ENCODE results near the gene TMBIM4. TPM values are rescaled to one million over a fixed set of nuclear protein-coding genes. Genes with fewer than 3 reads are reported as not detected.
"Not testable (repeated sequence)": the region's sequence is repeated elsewhere in the genome, so short reads cannot be mapped to it uniquely, and the experiment has no call there.

TMBIM4 gene
- total RNA-seq, 3 donors from 2014 or later, result 128 to 325 (median 218) TPM

DNA sequence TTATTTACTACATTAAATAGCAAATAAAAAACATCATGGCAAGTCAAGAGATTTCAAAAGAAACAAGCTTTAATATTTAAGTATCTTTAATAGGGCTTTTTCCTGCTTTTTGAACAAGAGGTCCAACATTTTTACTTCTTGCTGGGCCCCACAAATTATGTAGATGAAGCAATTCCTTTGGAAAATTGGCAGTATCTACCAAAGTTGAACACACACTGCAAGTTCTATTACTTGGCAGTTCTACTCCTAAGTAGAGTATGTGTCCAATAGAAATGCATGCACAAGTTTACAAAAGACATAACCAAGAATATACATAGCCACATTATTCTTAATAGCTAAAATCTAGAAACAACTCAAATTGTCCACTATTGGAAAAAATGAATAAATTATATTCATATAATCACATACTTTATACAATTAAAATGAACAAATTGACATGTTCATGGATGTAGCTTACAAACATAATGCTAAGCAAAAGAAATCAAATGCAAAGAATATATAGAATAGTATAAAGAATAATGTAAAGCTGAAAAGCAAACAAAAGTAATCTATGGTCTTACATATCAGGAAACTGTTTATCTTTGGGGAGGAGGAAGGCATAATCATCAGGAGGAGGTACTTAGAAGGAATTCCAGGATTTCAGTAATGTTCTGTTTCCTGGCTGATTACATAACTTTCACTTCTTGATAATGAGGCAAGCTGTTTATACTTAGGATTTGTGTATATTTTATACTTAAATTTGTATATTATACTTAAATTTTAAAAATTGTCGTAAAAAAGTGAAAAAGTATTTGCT lies 6.5 kb upstream of the TMBIM4 start:
- intact Hi-C loops (cut with DNase I; ENCODE audit: low total_unique reads), result no loop called here

DNA sequence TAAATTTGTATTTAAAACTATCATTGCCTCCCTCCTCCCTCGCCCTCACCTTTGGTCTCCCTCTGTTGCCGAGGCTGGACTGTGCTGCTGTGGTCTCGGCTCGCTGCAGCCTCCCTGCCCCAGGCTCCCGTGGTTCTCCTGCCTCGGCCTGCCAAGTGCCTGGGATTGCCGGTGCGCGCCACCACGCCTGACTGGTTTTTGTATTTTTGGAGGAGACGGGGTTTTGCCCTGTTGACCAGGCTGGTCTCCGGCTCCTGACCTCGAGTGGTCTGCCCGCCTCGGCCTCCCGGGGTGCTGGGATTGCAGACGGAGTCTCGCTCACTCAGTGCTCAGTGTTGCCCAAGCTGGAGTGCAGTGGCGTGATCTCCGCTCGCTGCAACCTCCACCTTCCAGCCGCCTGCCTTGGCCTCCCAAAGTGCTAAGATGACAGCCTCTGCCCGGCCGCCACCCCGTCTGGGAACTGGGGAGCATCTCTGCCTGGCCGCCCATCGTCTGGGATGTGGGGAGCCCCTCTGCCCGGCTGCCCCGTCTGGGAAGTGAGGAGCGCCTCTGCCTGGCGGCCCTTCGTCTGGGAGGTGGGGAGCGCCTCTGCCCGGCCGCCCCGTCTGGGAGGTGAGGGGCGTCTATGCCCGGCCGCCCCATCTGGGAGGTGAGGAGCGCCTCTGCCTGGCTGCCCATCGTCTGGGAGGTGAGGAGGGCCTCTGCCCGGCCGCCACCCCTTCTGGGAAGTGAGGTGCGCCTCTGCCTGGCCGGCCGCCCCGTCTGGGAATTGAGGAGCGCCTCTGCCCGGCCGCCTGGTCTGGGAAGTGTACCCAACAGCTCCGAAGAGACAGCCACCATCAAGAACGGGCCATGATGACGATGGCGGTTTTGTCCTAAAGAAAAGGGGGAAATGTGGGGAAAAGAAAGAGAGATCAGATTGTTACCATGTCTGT lies 4.9 kb upstream of the TMBIM4 start:
- H3K27ac ChIP-seq; H3K36me3 ChIP-seq; H3K27me3 ChIP-seq; intact Hi-C loops (cut with DNase I; ENCODE audit: low total_unique reads); H3K4me1 ChIP-seq; DNase-seq (ENCODE audit: low spot score in 2 of 2); H3K9me3 ChIP-seq; H3K4me3 ChIP-seq: not testable (repeated sequence)

More for the DNA sequence above, 6.5 kb upstream of the TMBIM4 start:
- Histone ChIP-seq H3K27ac (no peak overlapping the region), H3K27me3 (no peaks in the 10 kb centered on the region), H3K36me3 (no peaks in the 10 kb centered on the region), H3K4me1 (no peaks in the 10 kb centered on the region), H3K9me3 (no peaks in the 10 kb centered on the region), H3K4me3 (no peak overlapping the region)
- TF ChIP-seq POLR2A (IDR thresholded peaks at IDR 0.05), result no peak
- no peak for TF ChIP-seq POLR2AphosphoS5 (IDR thresholded peaks at IDR 0.05)
- TF ChIP-seq, protein P1, sequence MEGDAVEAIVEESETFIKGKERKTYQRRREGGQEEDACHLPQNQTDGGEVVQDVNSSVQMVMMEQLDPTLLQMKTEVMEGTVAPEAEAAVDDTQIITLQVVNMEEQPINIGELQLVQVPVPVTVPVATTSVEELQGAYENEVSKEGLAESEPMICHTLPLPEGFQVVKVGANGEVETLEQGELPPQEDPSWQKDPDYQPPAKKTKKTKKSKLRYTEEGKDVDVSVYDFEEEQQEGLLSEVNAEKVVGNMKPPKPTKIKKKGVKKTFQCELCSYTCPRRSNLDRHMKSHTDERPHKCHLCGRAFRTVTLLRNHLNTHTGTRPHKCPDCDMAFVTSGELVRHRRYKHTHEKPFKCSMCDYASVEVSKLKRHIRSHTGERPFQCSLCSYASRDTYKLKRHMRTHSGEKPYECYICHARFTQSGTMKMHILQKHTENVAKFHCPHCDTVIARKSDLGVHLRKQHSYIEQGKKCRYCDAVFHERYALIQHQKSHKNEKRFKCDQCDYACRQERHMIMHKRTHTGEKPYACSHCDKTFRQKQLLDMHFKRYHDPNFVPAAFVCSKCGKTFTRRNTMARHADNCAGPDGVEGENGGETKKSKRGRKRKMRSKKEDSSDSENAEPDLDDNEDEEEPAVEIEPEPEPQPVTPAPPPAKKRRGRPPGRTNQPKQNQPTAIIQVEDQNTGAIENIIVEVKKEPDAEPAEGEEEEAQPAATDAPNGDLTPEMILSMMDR (IDR thresholded peaks at IDR 0.05), result no peak
- DNase-seq (ENCODE audit: low spot score in 2 of 2), result no peak

DNA sequence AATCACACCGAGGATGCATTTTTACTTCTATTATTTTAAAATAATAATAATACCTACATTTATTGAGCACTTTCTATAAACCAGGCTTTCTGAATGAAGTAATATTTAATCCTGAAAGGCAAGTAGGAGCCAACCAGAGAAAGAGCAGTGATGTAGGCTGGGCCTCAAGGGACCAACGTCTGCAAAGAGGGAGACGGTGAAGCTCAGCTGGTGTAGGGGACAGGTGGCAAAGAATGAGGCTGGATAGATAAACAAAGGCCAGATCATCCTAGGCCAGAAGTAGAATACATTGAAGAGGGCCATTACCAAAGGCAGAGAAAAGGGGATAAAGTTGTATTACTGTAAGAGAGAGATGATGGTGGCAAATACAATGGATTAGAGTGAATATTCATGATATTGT lies 810 bp upstream of the TMBIM4 start:
- TF ChIP-seq, protein P1 (IDR thresholded peaks at IDR 0.05), result no peak
- TF ChIP-seq POLR2A (IDR thresholded peaks at IDR 0.05), result no peak
- no peak for TF ChIP-seq POLR2AphosphoS5 (IDR thresholded peaks at IDR 0.05)
- H3K4me3 ChIP-seq, result peak overlapping the region; percentile 76 to 89 (median 77)
- intact Hi-C loops (cut with DNase I; ENCODE audit: low total_unique reads), result loop anchor here (1.0 kb wide), 1 partner anchor 7 kb away; no protein-coding TSS in a partner anchor
- peaks cover 0 to 6% of the 10 kb centered on the region in 2 donors for H3K4me1 ChIP-seq
- H3K36me3 ChIP-seq, result no peaks in the 10 kb centered on the region
- no peaks in the 10 kb centered on the region for H3K27me3 ChIP-seq
- no peaks in the 10 kb centered on the region for H3K9me3 ChIP-seq
- no peak for DNase-seq (ENCODE audit: low spot score in 2 of 2)
- H3K27ac ChIP-seq, result peak overlapping the region in 1 of 2 donors; percentile 99

GRCh38 chr12:66168410-66168809 lies 1.4 kb downstream of the TMBIM4 start:
- Histone ChIP-seq H3K4me3 (peak overlapping the region; percentile 76 to 89 (median 77)), H3K36me3 (no peaks in the 10 kb centered on the region), H3K27me3 (no peaks in the 10 kb centered on the region), H3K9me3 (no peaks in the 10 kb centered on the region), H3K4me1 (peaks cover 0 to 6% of the 10 kb centered on the region in 2 donors), H3K27ac (peak overlapping the region; percentile 99)
- intact Hi-C loops (cut with DNase I; ENCODE audit: low total_unique reads), result no loop called here
- TF ChIP-seq POLR2A (IDR thresholded peaks at IDR 0.05) (no peak), POLR2AphosphoS5 (IDR thresholded peaks at IDR 0.05) (no peak)
- TF ChIP-seq, protein P1 (IDR thresholded peaks at IDR 0.05), result no peak
- no peak for DNase-seq (ENCODE audit: low spot score in 2 of 2)

DNA sequence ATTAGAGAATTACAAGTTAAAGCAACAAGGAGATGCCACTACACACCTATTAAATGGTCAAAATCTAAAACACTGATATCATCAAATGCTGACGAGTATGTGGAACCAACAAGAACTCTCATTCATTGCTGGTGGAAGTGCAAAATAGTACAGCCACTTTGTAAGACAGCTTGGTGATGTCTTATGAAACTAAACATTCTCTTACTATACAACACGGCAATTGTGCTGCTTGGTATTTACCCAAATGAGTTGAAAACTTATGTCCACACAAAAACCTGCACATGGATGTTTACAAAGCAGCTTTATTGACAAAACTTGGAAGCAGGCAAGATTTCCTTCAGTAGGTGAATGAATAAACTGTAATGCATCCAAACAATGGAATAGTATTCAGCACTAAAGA lies 3.2 kb downstream of the TMBIM4 start:
- H3K9me3 ChIP-seq, result no peaks in the 10 kb centered on the region
- no peak for DNase-seq (ENCODE audit: low spot score in 2 of 2)
- no peaks in the 10 kb centered on the region for H3K36me3 ChIP-seq
- H3K4me1 ChIP-seq, result peaks cover 0 to 6% of the 10 kb centered on the region in 2 donors
- no peak overlapping the region for H3K27ac ChIP-seq
- H3K4me3 ChIP-seq, result no peak overlapping the region
- intact Hi-C loops (cut with DNase I; ENCODE audit: low total_unique reads), result no loop called here
- TF ChIP-seq POLR2A (IDR thresholded peaks at IDR 0.05) (no peak), POLR2AphosphoS5 (IDR thresholded peaks at IDR 0.05) (no peak)
- TF ChIP-seq, protein P1 (IDR thresholded peaks at IDR 0.05), result no peak
- H3K27me3 ChIP-seq, result no peaks in the 10 kb centered on the region
